ENCODE results near the gene AKR1E2.

DNA sequence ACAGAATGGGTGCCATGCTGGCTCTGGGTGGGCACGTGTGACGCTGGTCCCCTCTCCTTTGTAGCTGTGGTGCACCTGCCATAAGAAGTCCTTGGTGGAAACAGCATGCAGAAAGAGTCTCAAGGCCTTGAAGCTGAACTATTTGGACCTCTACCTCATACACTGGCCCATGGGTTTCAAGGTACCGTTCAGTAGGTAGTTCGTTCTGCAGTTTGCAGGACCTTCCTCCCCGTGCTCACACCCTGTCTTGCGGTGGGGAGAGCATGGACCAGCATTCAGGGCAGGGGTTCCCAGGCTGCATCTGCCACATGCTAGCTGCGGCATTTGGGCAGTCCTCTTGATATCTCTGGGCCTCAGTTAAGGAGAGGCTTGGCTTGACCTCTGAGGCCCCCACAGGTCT lies 7.3 kb downstream of the AKR1E2 start:
- TF ChIP-seq, protein P1, sequence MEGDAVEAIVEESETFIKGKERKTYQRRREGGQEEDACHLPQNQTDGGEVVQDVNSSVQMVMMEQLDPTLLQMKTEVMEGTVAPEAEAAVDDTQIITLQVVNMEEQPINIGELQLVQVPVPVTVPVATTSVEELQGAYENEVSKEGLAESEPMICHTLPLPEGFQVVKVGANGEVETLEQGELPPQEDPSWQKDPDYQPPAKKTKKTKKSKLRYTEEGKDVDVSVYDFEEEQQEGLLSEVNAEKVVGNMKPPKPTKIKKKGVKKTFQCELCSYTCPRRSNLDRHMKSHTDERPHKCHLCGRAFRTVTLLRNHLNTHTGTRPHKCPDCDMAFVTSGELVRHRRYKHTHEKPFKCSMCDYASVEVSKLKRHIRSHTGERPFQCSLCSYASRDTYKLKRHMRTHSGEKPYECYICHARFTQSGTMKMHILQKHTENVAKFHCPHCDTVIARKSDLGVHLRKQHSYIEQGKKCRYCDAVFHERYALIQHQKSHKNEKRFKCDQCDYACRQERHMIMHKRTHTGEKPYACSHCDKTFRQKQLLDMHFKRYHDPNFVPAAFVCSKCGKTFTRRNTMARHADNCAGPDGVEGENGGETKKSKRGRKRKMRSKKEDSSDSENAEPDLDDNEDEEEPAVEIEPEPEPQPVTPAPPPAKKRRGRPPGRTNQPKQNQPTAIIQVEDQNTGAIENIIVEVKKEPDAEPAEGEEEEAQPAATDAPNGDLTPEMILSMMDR (IDR thresholded peaks at IDR 0.05 in 4 of 5, conservative IDR thresholded peaks at IDR 0.05 in 1 of 5) = no peak
- no peak for TF ChIP-seq POLR2A (IDR thresholded peaks at IDR 0.05)

Data from gastrocnemius medialis (tissue), 4 donors.